ENCODE results near the gene GTSE1.
A peak's percentile ranks its signal among the peaks of the same experiment; 100 is the strongest.

Gene GTSE1

GRCh38 chr22:46335201-46336118 is 38.8 kb downstream of the GTSE1 start, which contains the start of gene TRMU:
Gene TRMU, plus strand, starts transcription at chr22:46335714. Its CDS starts 51 bp downstream, at chr22:46335765.
- peak; percentile 99 for DNase-seq (ENCODE audit: insufficient read length, low spot score)
- peak; percentile 95 for TF ChIP-seq TAF1 (IDR thresholded peaks at IDR 0.05; ENCODE audit: low read depth, low read length)
- TF ChIP-seq POLR2AphosphoS5 (IDR thresholded peaks at IDR 0.05; ENCODE audit: low read depth, low read length), result peak; percentile 83
- no peak for TF ChIP-seq PAX5 (IDR thresholded peaks at IDR 0.05; ENCODE audit: insufficient read depth, low read length, severe bottlenecking)
- TF ChIP-seq SPI1 (IDR thresholded peaks at IDR 0.05; ENCODE audit: low read depth, low read length), result peak; percentile 31; the same call in 1 of the 2 replicates
- TF ChIP-seq POU2F2 (IDR thresholded peaks at IDR 0.05; ENCODE audit: low read depth, low read length), result peak; percentile 62; the same call in 1 of the 2 replicates
- TF ChIP-seq POLR2A (IDR thresholded peaks at IDR 0.05; ENCODE audit: low read depth, low read length), result peak; percentile 81
- peak; percentile 99 for FAIRE-seq

- FAIRE-seq (peak; percentile 9), DNase-seq (ENCODE audit: insufficient read length, low spot score) (no peak)
- TF ChIP-seq POU2F2 (IDR thresholded peaks at IDR 0.05; ENCODE audit: low read depth, low read length), result no peak
- TF ChIP-seq POLR2A (IDR thresholded peaks at IDR 0.05; ENCODE audit: low read depth, low read length), result no peak
- TF ChIP-seq POLR2AphosphoS5 (IDR thresholded peaks at IDR 0.05; ENCODE audit: low read depth, low read length), result no peak
- no peak for TF ChIP-seq PAX5 (IDR thresholded peaks at IDR 0.05; ENCODE audit: insufficient read depth, low read length, severe bottlenecking)
- no peak for TF ChIP-seq SPI1 (IDR thresholded peaks at IDR 0.05; ENCODE audit: low read depth, low read length)
- no peak for TF ChIP-seq TAF1 (IDR thresholded peaks at IDR 0.05; ENCODE audit: low read depth, low read length)
Measured at GRCh38 chr22:46336119-46337078, 39.7 kb downstream of the GTSE1 start.

DNA sequence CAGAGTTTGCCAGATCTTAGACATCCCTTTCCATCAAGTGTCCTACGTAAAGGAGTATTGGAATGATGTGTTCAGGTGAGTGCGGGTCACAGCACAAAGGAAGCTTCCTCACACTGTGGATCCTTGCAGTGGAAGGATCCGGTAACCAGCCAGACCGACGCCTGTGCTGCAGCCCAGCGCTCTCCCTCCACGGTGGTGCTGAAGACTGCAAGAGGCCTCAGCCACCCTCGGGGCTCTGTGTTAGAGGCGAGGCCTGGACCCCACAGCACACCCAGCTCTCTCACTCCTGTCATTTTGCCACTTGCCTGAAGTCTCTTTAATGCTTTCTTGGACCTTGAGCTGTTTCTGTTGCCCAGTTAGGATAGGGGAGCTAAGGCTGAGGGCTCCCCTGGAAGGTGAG is 41.2 kb downstream of the GTSE1 start:
- TF ChIP-seq POLR2A (IDR thresholded peaks at IDR 0.05; ENCODE audit: low read depth, low read length), result no peak
- TF ChIP-seq PAX5 (IDR thresholded peaks at IDR 0.05; ENCODE audit: insufficient read depth, low read length, severe bottlenecking), result no peak
- DNase-seq (ENCODE audit: insufficient read length, low spot score) (no peak), FAIRE-seq (peak; percentile 33)

DNA sequence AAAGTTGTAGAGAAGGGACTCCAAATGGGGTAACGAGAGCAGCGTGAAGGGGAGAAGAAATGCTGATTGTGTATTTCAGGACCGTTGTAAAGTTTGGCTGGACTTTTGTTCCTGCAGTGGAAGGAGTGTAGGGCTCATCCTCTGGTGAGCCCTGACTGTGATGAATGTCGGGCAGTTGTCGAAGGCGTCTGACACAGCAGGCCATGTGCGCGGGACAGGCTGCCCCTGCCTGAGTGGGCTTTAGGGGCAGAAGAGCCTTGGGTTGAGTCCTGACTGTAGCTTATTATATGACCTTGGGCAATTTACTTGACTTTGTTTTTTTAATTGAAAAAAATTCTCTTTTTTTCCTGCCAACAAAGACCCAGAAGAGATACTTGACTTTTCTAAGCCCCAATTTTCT is 42.0 kb downstream of the GTSE1 start:
- DNase-seq (ENCODE audit: insufficient read length, low spot score), result no peak
- FAIRE-seq, result no peak
- TF ChIP-seq PAX5 (IDR thresholded peaks at IDR 0.05; ENCODE audit: insufficient read depth, low read length, severe bottlenecking) (no peak), SPI1 (IDR thresholded peaks at IDR 0.05; ENCODE audit: low read depth, low read length) (no peak), POLR2A (IDR thresholded peaks at IDR 0.05; ENCODE audit: low read depth, low read length) (no peak), TAF1 (IDR thresholded peaks at IDR 0.05; ENCODE audit: low read depth, low read length) (no peak), POLR2AphosphoS5 (IDR thresholded peaks at IDR 0.05; ENCODE audit: low read depth, low read length) (no peak), POU2F2 (IDR thresholded peaks at IDR 0.05; ENCODE audit: low read depth, low read length) (no peak)

DNA sequence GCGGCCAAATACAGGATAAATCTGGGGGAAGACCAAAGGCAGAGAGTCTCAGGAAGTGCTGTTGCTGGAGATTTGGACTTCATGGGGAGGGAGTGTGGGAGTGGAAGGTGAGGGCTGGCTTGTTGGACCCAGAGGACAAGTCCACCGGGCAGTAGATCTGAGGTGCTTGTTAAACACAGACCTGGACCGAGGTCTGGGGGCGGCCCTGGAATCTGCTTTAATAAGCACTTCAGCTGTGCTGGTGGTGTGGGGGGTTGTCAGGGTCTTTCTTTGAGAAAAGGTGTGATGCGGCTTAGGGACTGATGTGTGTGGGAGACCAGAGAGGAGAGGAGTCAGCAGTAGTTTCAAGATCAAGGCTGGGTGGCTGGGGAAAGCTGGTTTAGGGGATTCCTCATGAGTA is 43.3 kb downstream of the GTSE1 start:
- DNase-seq (ENCODE audit: insufficient read length, low spot score) (no peak), FAIRE-seq (no peak)
- TF ChIP-seq POLR2AphosphoS5 (IDR thresholded peaks at IDR 0.05; ENCODE audit: low read depth, low read length) (no peak), PAX5 (IDR thresholded peaks at IDR 0.05; ENCODE audit: insufficient read depth, low read length, severe bottlenecking) (no peak), TAF1 (IDR thresholded peaks at IDR 0.05; ENCODE audit: low read depth, low read length) (no peak), POLR2A (IDR thresholded peaks at IDR 0.05; ENCODE audit: low read depth, low read length) (no peak)

DNA sequence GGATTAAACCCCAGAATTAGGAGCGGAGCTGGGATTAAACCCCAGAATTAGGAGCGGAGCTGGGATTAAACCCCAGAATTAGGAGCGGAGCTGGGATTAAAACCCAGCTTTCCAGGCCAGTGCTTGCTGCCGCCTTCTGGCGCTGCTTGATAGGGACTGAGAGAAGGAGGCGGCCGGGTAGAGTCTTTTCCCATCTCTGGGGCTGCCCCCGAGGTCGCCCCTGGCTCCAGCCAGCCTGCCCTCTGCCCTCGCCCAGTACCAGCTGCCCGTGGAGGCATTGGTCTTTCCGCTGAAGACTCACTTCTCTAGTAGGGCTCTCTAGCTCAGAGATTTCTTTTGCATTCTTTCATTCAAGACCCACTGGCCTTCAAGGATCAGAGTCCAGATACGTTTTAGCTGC is 44.0 kb downstream of the GTSE1 start:
- no peak for DNase-seq (ENCODE audit: insufficient read length, low spot score)
- no peak for FAIRE-seq
- no peak for TF ChIP-seq PAX5 (IDR thresholded peaks at IDR 0.05; ENCODE audit: insufficient read depth, low read length, severe bottlenecking)
- TF ChIP-seq POU2F2 (IDR thresholded peaks at IDR 0.05; ENCODE audit: low read depth, low read length), result no peak
- TF ChIP-seq SPI1 (IDR thresholded peaks at IDR 0.05; ENCODE audit: low read depth, low read length), result no peak

- no peak for FAIRE-seq
- DNase-seq (ENCODE audit: insufficient read length, low spot score), result no peak
- TF ChIP-seq SPI1 (IDR thresholded peaks at IDR 0.05; ENCODE audit: low read depth, low read length) (no peak), TAF1 (IDR thresholded peaks at IDR 0.05; ENCODE audit: low read depth, low read length) (no peak), POU2F2 (IDR thresholded peaks at IDR 0.05; ENCODE audit: low read depth, low read length) (no peak), POLR2A (IDR thresholded peaks at IDR 0.05; ENCODE audit: low read depth, low read length) (no peak)
Measured at GRCh38 chr22:46346680-46347405, 50.2 kb downstream of the GTSE1 start.

DNA sequence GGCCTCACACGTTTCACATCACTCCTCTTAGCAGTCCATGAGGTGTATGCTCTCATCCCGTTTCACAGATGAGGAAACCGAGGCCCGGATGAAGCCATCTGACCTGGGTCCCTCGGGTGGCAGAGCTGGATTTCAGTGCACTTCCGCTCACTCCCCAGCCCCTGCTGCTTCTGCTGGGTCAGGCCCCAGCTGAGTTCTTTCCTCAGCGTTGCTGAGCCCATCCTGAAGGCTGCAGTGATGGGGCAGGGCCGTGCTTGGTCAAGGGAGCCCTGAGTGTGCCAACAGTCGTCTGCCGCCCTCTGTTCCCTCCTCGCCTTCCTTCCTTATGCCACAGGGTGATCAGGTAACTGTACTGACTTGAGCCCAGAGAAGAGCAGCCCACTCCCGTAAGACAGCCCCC is 51.0 kb downstream of the GTSE1 start:
- no peak for FAIRE-seq
- TF ChIP-seq PAX5 (IDR thresholded peaks at IDR 0.05; ENCODE audit: insufficient read depth, low read length, severe bottlenecking), result no peak
- no peak for TF ChIP-seq SPI1 (IDR thresholded peaks at IDR 0.05; ENCODE audit: low read depth, low read length)
- TF ChIP-seq TAF1 (IDR thresholded peaks at IDR 0.05; ENCODE audit: low read depth, low read length), result no peak
- TF ChIP-seq POU2F2 (IDR thresholded peaks at IDR 0.05; ENCODE audit: low read depth, low read length), result no peak
- TF ChIP-seq POLR2AphosphoS5 (IDR thresholded peaks at IDR 0.05; ENCODE audit: low read depth, low read length), result no peak
- no peak for TF ChIP-seq POLR2A (IDR thresholded peaks at IDR 0.05; ENCODE audit: low read depth, low read length)

More for the DNA sequence above, 51.0 kb downstream of the GTSE1 start:
- no peak for DNase-seq (ENCODE audit: insufficient read length, low spot score)
